A673 (cell line): ENCODE measurements around the gene NTN1. TPM values are rescaled to one million over a fixed set of nuclear protein-coding genes. Genes with fewer than 3 reads are reported as not detected.

Experiments used
- BruUV-seq: library from RNA; stranded (reverse); fragments of 400-500 nt; replicated peaks from 2 replicates; lab custom pipeline; 2021; lab: Mats Ljungman, UMichigan
- CTCF ChIA-PET: fragments of 300-600 bp; sonication (Branson Sonifier 250); formaldehyde crosslinking; loops from one replicate; lab custom pipeline; 2022; ENCODE audit warnings: antibody characterized with exemption; lab: Charles Lee
- POLR2A ChIA-PET: fragments of 300-600 bp; sonication (Branson Sonifier 250); formaldehyde crosslinking; loops from one replicate; lab custom pipeline; 2022; ENCODE audit warnings: antibody characterized with exemption; ENCODE audit not compliant: low non-redundant PET; lab: Charles Lee
- DNase-seq: peaks from one replicate; pipeline ENCODE4 v3.0.0-alpha.2; 2015; ENCODE audit warnings: low spot score
- H3K27ac ChIP-seq: fragments of 200-600 bp; sonication (generic); 2 replicates; pipeline ENCODE4 v1.5.1; 2016; ENCODE audit warnings: mixed run types, low read depth, mild to moderate bottlenecking, mixed read lengths, antibody characterized with exemption, low read length; ENCODE audit not compliant: poor library complexity, severe bottlenecking
- H3K27me3 ChIP-seq: fragments of 200-600 bp; sonication (generic); replicated peaks from 2 replicates; pipeline ENCODE4 v1.6.1; 2017; ENCODE audit warnings: mixed run types, low read depth, mild to moderate bottlenecking, mixed read lengths, antibody characterized with exemption, low read length; ENCODE audit not compliant: insufficient read depth, poor library complexity
- H3K36me3 ChIP-seq: fragments of 200-600 bp; sonication (generic); 2 replicates; pipeline ENCODE4 v1.6.1; 2016; ENCODE audit warnings: mixed run types, mild to moderate bottlenecking, mixed read lengths, antibody characterized with exemption, low read length; ENCODE audit not compliant: insufficient read depth, poor library complexity, severe bottlenecking
- H3K4me1 ChIP-seq: fragments of 200-600 bp; sonication (generic); 2 replicates; pipeline ENCODE4 v1.6.1; 2017; ENCODE audit warnings: mixed run types, mild to moderate bottlenecking, mixed read lengths, antibody characterized with exemption, low read length; ENCODE audit not compliant: insufficient read depth, poor library complexity, severe bottlenecking
- H3K4me3 ChIP-seq: fragments of 200-600 bp; sonication (generic); 2 replicates; pipeline ENCODE4 v1.5.1; 2016; ENCODE audit warnings: low read depth, mixed run types, mild to moderate bottlenecking, mixed read lengths, low read length; ENCODE audit not compliant: poor library complexity, severe bottlenecking
- H3K9me3 ChIP-seq: fragments of 200-600 bp; sonication (generic); 2 replicates; pipeline ENCODE4 v1.6.1; 2016; ENCODE audit warnings: mixed run types, low read depth, mild to moderate bottlenecking, mixed read lengths, antibody characterized with exemption, low read length; ENCODE audit not compliant: poor library complexity, severe bottlenecking
- CTCF ChIP-seq: fragments of 300-800, 200-600 bp; sonication (generic); conservative IDR thresholded peaks from 2 replicates; pipeline ENCODE4 v1.5.1; 2017; ENCODE audit warnings: low read depth, mild to moderate bottlenecking, antibody characterized with exemption, low read length, moderate library complexity, mixed read lengths
- EZH2 ChIP-seq: fragments of 200-600 bp; sonication (generic); IDR thresholded peaks from 2 replicates; pipeline ENCODE4 v1.6.1; 2017; ENCODE audit warnings: borderline replicate concordance, low read depth, mild to moderate bottlenecking, mixed read lengths, antibody characterized with exemption, low read length; ENCODE audit not compliant: poor library complexity, severe bottlenecking
- intact Hi-C: fragments of 100-400 bp; cut with micrococcal nuclease; formaldehyde crosslinking; loops from one replicate; pipeline ENCODE4 v1.10.0; 2022; ENCODE audit not compliant: unreplicated experiment
- total RNA-seq: library from RNA; stranded (reverse); gene quantifications from 2 replicates; pipeline ENCODE4 v1.2.3, GENCODE V29; 2021

NTN1 gene
- total RNA-seq, 1 experiment from 2014 or later = 4.3 TPM

GRCh38 chr17:9107527-9107926, 86.2 kb downstream of the NTN1 start:
- H3K4me3 ChIP-seq = no peak overlapping the region
- BruUV-seq = no TSS peak
- no peaks in the 10 kb centered on the region for H3K9me3 ChIP-seq
- peaks cover 8% of the 10 kb centered on the region for H3K4me1 ChIP-seq
- peak overlapping the region; percentile 49 for H3K27ac ChIP-seq
- intact Hi-C loops = no loop called here
- H3K36me3 ChIP-seq = no peaks in the 10 kb centered on the region
- no peak for TF ChIP-seq EZH2
- TF ChIP-seq CTCF = no peak
- CTCF ChIA-PET = no interaction called here
- DNase-seq = no peak
- POLR2A ChIA-PET = no interaction called here
- H3K27me3 ChIP-seq = no peaks in the 10 kb centered on the region

GRCh38 chr17:9108146-9108545, 86.8 kb downstream of the NTN1 start:
- Histone ChIP-seq H3K27me3 (no peaks in the 10 kb centered on the region), H3K27ac (peak overlapping the region; percentile 49), H3K4me1 (peaks cover 8% of the 10 kb centered on the region), H3K36me3 (no peaks in the 10 kb centered on the region), H3K4me3 (no peak overlapping the region), H3K9me3 (no peaks in the 10 kb centered on the region)
- no TSS peak for BruUV-seq
- no peak for TF ChIP-seq CTCF
- no peak for TF ChIP-seq EZH2
- ChIA-PET CTCF (no interaction called here), POLR2A (no interaction called here)
- DNase-seq = no peak
- intact Hi-C loops = no loop called here

GRCh38 chr17:9109933-9110332, 88.6 kb downstream of the NTN1 start:
- no peaks in the 10 kb centered on the region for H3K36me3 ChIP-seq
- H3K27ac ChIP-seq = no peak overlapping the region
- H3K9me3 ChIP-seq = no peaks in the 10 kb centered on the region
- DNase-seq = no peak
- no peaks in the 10 kb centered on the region for H3K27me3 ChIP-seq
- H3K4me3 ChIP-seq = no peak overlapping the region
- POLR2A ChIA-PET = no interaction called here
- intact Hi-C loops = no loop called here
- TF ChIP-seq CTCF (no peak), EZH2 (no peak)
- peaks cover 4% of the 10 kb centered on the region for H3K4me1 ChIP-seq
- BruUV-seq = no TSS peak
- CTCF ChIA-PET = no interaction called here
